Frontal cortex (tissue), 4 donors: ENCODE results near the gene SEMA5A. TPM values are rescaled to one million over a fixed set of nuclear protein-coding genes. Genes with fewer than 3 reads are reported as not detected.

Experiments
- DNase-seq, 2 donors: peaks; one replicate each; pipeline ENCODE4 v3.0.0; 2012; ENCODE audit warnings: low spot score in 2 of 2
- FAIRE-seq: peaks from 2 replicates; lab custom pipeline; 2012; peaks lifted over from hg19 to GRCh38; lab: Jason Lieb, UNC
- total RNA-seq: library from RNA; depleted of rRNA; stranded (reverse); fragments of >200 nt; gene quantifications from one replicate; pipeline ENCODE4 v1.2.3, GENCODE V29; 2014
- donor health status: control.
- donor health status: control.
- donor health status: control.

SEMA5A gene
- total RNA-seq, 1 donor from 2014 or later = 9.0 TPM

DNA sequence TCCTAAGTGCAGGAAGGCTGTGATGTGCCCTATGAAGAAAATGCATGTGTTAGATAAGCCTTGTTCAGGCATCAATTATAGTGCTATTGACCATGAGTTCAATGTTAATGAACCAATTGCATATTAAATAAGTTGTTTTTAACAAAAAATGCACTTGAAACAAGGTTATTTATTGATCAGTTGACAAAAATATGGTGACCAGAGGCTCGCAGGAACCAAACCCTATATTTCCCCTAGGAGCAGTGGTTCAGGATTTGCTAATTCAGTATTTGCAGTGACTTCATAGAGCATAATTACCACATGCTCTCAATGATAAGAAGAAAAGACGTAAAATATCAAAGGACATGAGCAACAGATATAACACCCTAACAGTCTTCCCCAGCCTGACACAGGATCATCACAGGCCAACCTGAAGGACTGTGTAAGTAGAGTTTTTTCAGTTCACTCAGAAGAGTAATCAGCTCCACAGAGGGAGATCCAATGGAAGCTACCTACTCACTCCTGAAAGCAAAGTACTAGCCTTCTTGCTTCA is 92.3 kb downstream of the SEMA5A start:
- DNase-seq = no peak
- no peak for FAIRE-seq

DNA sequence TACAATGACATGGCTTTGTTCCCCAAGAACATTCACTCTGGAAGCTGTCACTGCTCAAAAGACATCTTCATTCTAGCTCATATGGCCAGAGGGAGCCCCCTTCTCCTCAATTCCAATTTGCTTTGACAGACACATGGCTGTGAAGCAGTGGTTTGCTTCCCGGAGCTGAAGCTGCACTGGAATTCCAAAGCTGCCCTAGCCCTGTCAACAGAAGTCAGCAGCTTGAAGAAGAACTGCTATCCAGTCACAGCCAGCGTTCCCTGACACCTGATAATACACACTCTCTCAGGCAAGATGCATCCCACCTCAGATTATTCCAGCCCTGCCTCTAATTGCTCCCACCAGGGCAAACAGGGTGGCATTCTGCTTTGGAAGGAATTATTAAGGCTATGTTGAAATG is 93.7 kb downstream of the SEMA5A start:
- FAIRE-seq (no peak), DNase-seq (no peak)

DNA sequence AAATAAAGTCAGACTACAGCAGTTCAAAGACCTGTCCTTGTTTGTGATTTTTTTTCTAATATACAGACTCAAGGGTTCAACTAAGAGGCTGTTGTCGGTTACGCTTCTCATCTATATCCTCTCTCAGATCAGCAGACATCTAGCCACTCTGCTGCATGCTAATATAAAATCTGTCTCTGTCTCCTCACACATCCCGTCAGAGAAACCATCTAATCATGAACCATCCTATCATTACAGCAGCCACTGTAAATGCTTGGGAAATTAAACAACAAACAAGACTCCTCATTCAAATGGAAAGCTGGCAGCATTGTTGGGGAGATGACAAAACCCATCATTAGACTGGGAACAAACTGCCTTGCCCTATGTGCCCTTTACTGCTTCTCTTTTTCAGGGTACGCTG is 94.8 kb downstream of the SEMA5A start:
- FAIRE-seq (no peak), DNase-seq (no peak)

DNA sequence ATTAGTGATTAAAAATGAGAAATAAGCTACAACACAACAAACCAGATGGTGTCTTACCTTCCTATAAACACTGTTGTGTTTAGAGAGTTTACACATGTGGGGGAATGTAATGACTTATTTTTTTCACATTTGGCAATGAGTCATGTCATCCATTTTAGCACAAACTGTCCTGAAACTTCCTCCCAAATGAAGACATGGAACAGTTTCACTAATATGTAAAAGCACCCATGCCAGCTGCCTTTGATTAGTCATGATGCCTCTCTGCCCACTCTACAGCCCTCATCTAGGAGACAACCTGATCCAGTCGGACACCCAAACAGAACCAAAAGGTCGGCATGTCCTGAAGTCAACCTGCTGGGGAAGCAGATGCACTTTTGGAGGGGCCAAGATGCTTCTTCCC is 98.2 kb downstream of the SEMA5A start:
- no peak for DNase-seq
- FAIRE-seq = no peak

DNA sequence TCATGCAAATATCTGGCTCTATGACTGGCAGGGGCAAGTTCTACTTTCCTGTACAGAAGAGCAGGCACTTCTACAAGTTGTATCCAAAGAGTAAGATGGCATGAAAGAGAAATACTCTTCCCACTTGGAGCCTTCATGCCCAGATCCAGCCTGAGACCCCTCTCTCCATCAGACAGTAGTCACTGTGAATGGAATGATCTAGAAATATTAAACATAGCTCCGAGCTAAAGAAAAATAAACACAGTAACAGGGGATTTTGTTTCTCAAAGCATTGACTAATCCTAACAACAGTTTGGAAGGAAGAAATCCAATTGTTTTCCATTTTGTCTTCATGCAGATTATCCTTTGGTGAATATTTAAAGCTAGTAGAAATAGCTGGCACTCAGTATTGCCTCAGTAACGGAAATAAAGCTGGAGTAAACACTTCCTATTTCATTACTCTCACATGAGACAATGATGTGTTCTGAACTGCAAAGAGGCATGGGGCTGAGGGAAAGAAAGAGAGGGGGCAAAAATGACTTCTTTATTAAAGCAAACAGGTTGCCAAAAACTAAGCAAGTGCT is 100.0 kb downstream of the SEMA5A start:
- DNase-seq (no peak), FAIRE-seq (no peak)

DNA sequence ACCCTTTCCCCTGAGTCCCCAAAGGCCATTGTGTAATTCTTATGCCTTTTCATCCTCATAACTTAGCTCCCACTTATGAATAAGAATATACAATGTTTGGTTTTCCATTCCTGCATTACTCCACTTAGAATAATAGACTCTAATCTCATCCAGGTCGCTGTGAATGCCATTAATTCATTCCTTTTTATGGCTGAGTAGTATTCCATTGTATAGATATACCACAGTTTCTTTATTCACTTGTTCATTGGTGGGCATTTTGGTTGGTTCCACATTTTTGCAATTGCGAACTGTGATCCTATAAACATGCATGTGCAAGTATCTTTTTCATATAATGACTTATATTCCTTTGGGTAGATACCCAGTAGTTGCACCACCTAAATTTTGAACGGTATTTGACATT is 101.5 kb downstream of the SEMA5A start:
- DNase-seq = no peak
- FAIRE-seq = no peak

DNA sequence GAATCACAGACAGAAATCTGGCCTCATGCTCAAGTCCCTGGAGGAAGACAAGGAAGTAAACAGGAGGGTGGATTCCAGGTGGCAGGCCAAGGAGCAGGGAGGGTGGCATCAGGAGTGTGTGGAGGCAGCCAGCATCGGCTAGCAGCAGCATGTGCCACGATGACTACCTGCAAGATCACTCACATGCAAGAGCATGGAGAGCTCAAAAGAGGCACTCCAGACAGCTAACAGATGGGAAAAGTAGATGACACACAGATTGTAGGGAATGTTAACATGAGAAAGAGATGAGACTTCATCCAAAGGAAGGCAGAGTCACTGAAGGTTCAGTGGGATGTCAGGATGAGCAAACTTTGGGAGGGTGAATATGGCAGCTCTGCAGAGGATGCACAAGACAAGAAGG is 104.3 kb downstream of the SEMA5A start:
- DNase-seq (no peak), FAIRE-seq (no peak)

DNA sequence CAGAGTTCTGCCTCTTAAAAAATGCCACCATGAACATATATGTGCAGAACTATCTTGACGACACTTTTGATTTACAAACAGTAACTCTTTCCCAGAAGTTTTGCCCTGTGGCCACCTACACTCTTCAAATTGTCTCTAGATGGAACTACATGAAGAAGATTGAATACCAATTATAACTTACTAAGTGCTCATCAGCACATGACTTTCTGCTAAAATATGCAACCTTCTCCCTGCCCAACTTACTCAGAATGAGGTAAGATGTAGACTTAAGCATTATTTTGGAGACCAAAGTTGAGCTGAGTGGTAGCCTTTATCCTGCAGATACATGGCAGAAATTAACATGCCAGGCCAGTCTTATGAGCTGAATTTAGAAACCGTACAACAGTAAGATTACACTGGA is 105.4 kb downstream of the SEMA5A start:
- FAIRE-seq (no peak), DNase-seq (no peak)

DNA sequence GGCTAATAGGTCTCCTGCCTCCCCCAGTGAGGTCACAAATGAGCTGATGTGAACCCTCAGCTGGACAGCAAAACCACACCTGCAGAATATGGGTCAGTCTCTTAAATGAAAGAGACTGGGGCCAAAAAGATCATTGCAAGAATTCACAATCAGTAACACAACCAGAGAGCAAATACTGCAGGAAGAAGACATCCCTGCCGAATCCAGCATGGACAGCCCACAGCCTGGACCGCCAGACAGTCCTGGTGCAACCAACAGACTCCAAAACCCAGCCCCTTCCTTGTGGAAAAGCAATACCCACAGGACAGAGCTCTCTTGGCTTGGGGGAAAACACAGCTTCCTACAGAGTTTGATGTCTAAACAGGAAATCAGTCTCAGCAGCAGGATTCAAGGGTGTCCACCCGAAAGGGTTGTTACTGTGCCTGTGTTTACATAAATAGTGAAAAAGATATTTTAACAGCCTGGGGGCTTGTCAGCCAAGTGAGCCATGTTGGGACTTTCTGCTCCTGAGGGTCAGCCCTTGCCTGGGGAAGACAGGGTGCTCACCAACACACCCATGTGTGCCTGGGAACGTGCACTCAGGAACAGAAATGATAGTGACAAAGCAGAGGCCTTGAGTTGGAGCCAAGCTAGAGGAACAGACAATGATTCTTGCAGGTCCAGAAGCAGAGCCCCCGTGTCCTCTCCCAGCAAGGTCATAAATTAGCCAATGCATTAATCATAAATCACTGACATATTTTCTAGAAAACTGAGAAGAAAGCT is 106.2 kb downstream of the SEMA5A start:
- no peak for FAIRE-seq
- no peak for DNase-seq

DNA sequence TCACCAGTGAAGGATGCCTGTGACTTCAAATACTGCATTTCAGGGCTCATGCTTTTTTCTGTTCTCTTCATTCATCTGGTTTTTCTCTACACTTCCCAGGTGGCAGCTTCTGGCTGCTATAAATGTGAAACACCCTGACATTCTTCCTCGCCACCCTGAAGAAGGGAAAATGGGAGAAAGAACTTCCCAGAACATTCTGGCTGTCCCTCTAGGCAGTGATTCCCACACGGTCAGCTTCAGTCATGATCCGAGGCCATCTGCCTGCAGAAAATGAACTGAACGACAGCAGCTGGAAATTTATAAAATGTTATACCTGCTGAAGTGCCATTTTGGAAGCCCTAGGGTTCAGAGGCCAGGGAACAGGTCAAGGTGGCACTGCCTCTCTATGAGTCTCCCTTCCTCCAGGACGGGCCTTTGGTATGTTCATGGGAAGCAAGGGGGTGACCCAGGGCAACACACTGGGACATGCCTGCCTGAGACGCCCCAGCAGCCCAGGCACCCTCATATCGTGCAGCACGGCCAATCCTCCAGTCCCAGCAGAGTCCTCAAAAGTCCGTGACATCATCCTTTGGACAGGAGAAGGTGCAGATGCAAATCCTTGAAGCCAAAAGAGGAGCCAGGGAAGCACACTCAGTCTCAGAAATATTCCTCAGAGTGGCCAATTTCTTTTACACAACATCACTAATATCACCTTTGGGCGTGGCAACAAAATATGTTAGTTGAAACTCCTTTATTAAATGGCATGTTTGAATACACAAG is 107.1 kb downstream of the SEMA5A start:
- DNase-seq (no peak), FAIRE-seq (no peak)

DNA sequence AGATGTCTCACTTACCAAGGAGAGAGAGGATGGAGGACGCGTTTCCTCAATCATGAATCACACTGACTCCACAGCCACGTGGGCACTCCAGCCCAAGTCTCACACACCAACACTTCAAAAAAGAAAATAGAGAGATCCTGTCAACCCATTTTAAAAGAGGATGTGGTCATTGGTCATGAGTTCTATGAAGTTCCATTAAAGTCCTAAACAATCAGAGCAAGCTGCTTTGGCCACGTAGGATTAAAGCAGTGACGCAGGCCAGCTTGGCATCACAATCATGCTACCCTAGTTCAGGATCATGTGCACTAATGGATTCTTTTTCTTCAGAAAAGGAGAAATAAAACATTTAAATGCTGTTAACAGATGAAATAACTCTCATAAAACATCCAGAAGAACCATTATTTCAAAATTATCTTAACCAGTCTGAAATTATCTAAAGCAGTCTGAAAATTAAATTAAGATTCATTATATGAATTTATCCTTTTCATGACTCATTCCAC is 108.1 kb downstream of the SEMA5A start:
- DNase-seq (no peak), FAIRE-seq (no peak)

DNA sequence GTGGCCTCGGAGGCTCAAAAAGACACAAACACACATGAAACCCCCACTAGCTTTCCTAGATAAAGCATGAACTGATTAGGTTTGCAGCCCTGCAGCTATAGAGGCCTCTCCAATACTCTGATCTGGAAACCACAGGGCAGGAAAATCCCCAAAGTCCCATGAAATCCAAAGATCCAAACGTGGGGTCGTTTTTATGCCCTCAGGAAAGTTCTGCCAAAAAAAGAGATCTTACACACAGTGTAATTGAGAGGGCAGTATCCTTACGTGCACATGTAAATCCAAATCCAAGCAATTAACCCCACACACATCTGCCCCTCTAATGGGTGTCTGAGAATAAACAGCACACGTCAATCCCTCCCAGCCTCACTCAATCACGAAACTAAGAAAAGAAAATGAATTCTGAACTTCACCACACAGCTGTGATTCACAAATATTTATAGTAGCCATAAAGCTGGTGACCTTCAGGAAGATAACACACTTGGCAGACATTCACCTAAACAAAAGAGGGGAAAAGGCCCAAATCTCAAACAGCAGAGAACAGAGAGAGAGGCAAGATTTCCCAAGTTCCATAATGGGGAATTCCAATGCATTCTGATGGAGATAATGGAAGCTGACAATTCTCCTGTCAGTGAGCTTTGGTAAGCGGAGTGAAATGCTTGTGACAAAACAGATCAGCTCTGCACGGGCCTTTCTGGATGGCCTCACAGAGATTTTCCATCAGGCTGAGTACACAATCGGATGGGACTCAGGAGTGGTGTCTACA is 114.2 kb downstream of the SEMA5A start:
- DNase-seq (no peak), FAIRE-seq (no peak)

DNA sequence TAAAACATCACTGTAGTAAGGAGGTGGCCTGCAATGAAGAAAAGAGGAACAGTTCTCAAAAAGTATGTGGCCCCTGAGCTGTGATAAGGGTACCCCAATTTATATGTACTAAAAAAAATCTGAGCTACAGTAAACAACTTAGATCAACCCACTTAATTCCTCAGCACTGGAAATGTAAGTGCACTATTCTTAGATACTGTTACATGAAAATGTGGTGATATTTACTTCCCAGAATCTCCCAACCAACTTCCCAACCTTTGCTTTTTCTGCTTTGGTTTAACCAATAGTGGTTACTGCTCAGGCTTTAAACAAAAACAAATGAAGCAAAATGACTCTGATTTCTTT is 114.8 kb downstream of the SEMA5A start:
- no peak for FAIRE-seq

DNA sequence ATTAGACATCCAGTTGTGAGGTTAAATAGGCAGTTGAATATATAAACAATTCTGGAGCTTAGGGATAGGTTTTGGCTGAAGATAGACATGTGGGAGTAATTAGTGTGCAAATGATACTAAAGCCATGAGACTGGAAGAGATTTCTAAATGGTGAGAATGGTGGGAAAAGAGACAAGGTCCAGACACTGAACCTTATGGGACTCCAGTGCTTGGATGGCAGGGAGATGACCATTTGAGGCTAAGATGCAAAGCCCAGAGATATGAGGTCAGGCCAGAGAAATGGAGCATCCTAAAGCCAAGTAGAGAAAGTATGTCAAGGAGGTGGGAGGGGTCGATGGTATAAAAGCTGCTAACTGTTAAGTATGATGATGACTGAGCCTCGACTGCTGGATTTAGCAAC is 115.6 kb downstream of the SEMA5A start:
- DNase-seq (no peak), FAIRE-seq (no peak)

More for the DNA sequence above, 114.8 kb downstream of the SEMA5A start:
- no peak for DNase-seq

DNA sequence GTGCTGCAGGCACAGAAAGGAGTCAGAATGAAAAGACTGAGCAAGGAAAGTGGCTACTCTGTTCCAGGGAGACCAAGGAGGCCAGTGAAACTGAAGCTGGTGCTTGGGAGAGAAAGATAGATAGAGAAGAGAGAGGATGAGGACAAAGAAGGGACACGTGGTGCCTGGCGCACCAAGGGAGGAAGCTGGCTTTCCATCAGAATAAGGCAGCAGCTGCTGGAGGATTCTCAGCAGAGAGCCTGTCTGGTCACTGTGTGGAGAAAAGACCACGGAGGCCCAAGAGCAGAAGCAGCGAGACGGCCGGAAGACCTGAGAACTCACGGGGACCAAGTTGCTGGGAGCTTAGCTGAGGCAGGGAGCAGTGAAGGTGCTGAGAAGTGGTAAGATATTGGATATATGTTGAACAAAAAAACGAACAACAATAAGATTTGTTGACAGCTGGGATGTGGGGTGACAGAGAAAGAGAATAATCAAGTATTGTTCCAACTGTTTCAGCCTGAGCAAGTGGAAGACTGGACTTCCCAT is 116.1 kb downstream of the SEMA5A start:
- DNase-seq = no peak
- no peak for FAIRE-seq

DNA sequence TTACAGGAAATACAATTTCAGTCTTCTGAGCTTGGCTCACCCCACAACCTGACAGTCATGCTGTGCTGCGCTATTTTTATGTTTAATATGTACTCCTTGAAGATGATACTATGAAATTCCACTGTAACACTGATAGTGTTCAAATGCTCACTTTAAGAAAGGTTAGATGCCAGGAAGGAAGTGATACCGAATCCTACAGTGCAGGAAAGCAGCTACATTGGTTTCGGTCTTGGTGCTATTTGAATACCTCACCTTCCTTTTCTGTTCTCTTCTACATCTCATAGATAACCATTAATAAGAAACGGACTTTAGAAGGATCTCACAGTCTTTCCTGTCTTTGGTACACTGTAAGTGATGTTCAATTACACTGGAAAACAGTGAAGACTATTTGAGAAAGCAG is 117.6 kb downstream of the SEMA5A start:
- DNase-seq = no peak
- no peak for FAIRE-seq

DNA sequence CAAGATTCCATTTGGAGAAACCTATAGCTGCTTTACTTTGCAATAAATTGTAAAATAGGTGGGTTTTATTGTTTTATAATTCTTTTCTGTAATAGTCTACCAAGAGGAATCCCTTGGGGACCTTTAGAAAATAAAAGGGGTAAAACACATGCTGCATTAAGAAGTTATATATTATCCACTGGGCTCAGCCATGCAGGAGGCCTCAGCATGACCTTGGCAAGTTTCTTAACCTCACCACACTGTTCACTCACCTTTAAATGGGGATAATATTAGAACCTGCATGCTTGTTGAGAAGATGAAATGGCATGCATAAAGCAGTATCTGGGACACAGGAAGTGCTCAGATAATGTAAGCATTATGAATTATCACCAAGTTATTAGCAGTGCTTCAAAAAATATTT is 120.2 kb downstream of the SEMA5A start:
- no peak for DNase-seq
- FAIRE-seq = no peak

DNA sequence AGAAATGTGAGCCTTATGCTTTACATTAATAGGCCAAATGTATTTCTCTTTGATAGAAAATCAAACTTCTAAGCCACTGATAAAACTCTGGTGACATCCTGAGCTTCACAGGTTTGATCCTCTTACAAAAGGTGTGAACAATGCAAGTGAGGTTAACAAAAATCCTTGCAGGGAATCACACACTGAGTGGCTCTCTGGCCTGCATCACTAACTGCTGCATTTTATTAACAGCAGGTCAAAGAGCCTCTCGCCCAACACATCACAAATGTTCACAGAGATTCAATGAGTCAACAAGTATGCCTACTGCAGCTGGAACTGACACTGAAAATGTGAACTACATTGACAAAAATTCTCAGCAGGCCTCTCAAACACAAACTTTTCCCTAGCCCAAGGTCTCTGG is 122.3 kb downstream of the SEMA5A start:
- DNase-seq (no peak), FAIRE-seq (no peak)

DNA sequence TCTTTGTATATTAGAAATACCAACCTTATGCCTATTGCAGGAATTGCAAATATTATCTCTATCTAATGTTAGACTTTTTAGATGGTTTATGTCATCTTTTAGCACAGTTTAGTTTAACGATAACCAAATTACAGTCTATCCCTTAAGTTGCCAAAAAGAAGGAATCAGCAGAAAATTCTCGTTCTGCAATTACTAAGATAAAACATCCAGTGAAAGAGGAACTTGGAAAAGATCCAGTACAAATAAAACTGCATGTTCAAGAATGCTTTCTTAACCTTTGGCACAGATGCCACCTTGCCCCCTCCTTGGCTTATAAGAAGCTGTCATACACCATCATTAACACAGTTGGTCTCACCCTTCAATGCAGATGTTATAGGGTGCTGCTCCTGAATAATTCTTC is 124.0 kb downstream of the SEMA5A start:
- DNase-seq = no peak
- no peak for FAIRE-seq

DNA sequence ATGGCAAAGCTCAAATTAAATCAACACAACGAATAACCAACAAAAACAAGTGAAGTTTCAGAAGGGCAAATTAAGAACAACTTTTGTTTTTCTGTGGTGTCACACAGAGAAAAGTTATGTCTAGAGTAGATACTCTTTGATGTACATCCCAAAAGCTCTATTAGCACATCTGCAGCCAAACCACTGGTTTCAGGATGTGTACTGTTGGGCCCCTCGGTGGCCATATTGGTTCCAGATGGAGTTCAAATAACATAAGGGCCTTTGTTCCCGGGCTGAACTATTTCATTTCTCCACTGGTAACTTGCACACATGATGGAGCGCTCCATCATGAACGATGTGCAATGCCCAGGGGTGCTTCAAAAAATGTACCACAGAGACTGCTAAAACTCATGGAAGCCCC is 126.1 kb downstream of the SEMA5A start:
- no peak for FAIRE-seq

More for the DNA sequence above, 126.1 kb downstream of the SEMA5A start:
- DNase-seq = no peak
